Transverse colon (tissue), 4 donors: Measurements from ENCODE around the gene ZNF850.

Experiments used
- EP300 ChIP-seq: sonication (generic); formaldehyde crosslinking; IDR thresholded peaks from one replicate; pipeline ENCODE4 v1.6.1; 2017; ENCODE audit warnings: antibody characterized with exemption, low read depth
- POLR2A ChIP-seq: fragments of 450-650 bp; IDR thresholded peaks from one replicate; pipeline ENCODE4 v1.6.1; 2016; ENCODE audit warnings: antibody characterized with exemption, mild to moderate bottlenecking, moderate library complexity
- POLR2AphosphoS5 ChIP-seq, 3 donors: sonication (generic); formaldehyde crosslinking; IDR thresholded peaks; one replicate each; pipeline ENCODE4 v1.6.1; 2016; ENCODE audit warnings: antibody characterized with exemption in 3 of 3
- TF ChIP-seq, protein P1 (sequence below), 5 experiments: fragments of 200-600 bp in 3 of 5; fragments of 450-650 bp in 2 of 5; sonication (generic) in 3 of 5; IDR thresholded peaks; 1 replicate in 2 of 5; 2 replicates in 3 of 5; pipeline ENCODE4 v1.5.1; 2016 to 2017; ENCODE audit warnings: antibody characterized with exemption in 5 of 5, inconsistent platforms in 3 of 5, mild to moderate bottlenecking in 2 of 5, moderate library complexity in 1 of 5

DNA sequence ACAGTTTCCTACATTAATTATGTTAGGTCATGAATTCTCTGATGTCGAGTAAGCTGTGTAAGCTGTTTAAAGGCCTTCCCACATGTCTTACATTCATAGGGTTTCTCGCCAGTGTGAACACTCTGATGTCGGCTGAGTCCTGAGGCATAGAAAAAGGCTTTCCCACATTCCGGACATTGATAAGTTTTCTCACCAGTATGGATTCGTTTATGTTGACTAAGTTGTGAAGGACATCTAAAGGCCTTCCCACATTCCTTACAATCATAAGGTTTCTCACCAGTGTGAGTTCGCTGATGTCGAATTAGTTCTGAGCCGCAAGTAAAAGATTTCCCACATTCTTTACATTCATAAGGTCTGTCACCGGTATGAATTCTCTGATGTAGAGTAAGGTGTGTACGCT, 24.9 kb downstream of the ZNF850 start:
- TF ChIP-seq POLR2AphosphoS5 (IDR thresholded peaks at IDR 0.05) (no peak), EP300 (no peak), POLR2A (no peak)
- TF ChIP-seq, protein P1, sequence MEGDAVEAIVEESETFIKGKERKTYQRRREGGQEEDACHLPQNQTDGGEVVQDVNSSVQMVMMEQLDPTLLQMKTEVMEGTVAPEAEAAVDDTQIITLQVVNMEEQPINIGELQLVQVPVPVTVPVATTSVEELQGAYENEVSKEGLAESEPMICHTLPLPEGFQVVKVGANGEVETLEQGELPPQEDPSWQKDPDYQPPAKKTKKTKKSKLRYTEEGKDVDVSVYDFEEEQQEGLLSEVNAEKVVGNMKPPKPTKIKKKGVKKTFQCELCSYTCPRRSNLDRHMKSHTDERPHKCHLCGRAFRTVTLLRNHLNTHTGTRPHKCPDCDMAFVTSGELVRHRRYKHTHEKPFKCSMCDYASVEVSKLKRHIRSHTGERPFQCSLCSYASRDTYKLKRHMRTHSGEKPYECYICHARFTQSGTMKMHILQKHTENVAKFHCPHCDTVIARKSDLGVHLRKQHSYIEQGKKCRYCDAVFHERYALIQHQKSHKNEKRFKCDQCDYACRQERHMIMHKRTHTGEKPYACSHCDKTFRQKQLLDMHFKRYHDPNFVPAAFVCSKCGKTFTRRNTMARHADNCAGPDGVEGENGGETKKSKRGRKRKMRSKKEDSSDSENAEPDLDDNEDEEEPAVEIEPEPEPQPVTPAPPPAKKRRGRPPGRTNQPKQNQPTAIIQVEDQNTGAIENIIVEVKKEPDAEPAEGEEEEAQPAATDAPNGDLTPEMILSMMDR (IDR thresholded peaks at IDR 0.05) = no peak
